HepG2 (cell line): ENCODE measurements around the gene ABCB8. TPM values are rescaled to one million over a fixed set of nuclear protein-coding genes. Genes with fewer than 3 reads are reported as not detected.

Experiments
- ARNT ChIP-seq: fragments of 450-650 bp; IDR thresholded peaks from 2 replicates; pipeline ENCODE4 v1.6.1; 2017
- GABPB1 ChIP-seq: IDR thresholded peaks from 2 replicates; pipeline ENCODE4 v1.6.1; 2016; ENCODE audit warnings: mild to moderate bottlenecking, missing genetic modification reagents, moderate library complexity, missing compliant biosample characterization
- GLI4 ChIP-seq: sonication (generic); formaldehyde crosslinking; IDR thresholded peaks from 2 replicates; pipeline ENCODE4 v1.5.1; 2020; ENCODE audit warnings: missing genetic modification reagents, mild to moderate bottlenecking, moderate library complexity, borderline replicate concordance
- KDM5B ChIP-seq: sonication (generic); formaldehyde crosslinking; IDR thresholded peaks from 2 replicates; pipeline ENCODE4 v1.4.0; 2020; ENCODE audit warnings: missing genetic modification reagents, mild to moderate bottlenecking, borderline replicate concordance
- NR2C2 ChIP-seq: sonication (generic); formaldehyde crosslinking; IDR thresholded peaks from 2 replicates; pipeline ENCODE4 v1.4.0; 2020; ENCODE audit warnings: missing genetic modification reagents, mild to moderate bottlenecking, moderate library complexity, borderline replicate concordance
- SAP130 ChIP-seq: IDR thresholded peaks from 2 replicates; pipeline ENCODE4 v1.6.1; 2016; ENCODE audit warnings: low read depth
- SCMH1 ChIP-seq: sonication (generic); formaldehyde crosslinking; IDR thresholded peaks from 2 replicates; pipeline ENCODE4 v1.9.0; 2021; ENCODE audit warnings: missing genetic modification reagents, mild to moderate bottlenecking, borderline replicate concordance
- ZMYM2 ChIP-seq: sonication (generic); formaldehyde crosslinking; IDR thresholded peaks from 2 replicates; pipeline ENCODE4 v1.8.0; 2022; ENCODE audit warnings: mild to moderate bottlenecking, missing genetic modification reagents
- ZNF230 ChIP-seq: sonication (generic); formaldehyde crosslinking; IDR thresholded peaks from 2 replicates; pipeline ENCODE4 v1.4.0; 2020; ENCODE audit warnings: mild to moderate bottlenecking, missing genetic modification reagents
- ZNF251 ChIP-seq: sonication (generic); formaldehyde crosslinking; IDR thresholded peaks from 2 replicates; pipeline ENCODE4 v1.9.0; 2021; ENCODE audit warnings: mild to moderate bottlenecking, missing genetic modification reagents
- ZNF367 ChIP-seq: sonication (generic); formaldehyde crosslinking; IDR thresholded peaks from 2 replicates; pipeline ENCODE4 v1.4.0; 2020; ENCODE audit warnings: missing genetic modification reagents, borderline replicate concordance
- ZNF530 ChIP-seq: sonication (generic); formaldehyde crosslinking; IDR thresholded peaks from 2 replicates; pipeline ENCODE4 v1.5.0; 2020; ENCODE audit warnings: low read depth, mild to moderate bottlenecking, missing genetic modification reagents
- ZNF577 ChIP-seq: sonication (generic); formaldehyde crosslinking; IDR thresholded peaks from 2 replicates; pipeline ENCODE4 v1.4.0; 2020; ENCODE audit warnings: mild to moderate bottlenecking, low read depth, missing genetic modification reagents, borderline replicate concordance
- ZNF678 ChIP-seq: sonication (generic); formaldehyde crosslinking; IDR thresholded peaks from 2 replicates; pipeline ENCODE4 v1.4.0; 2020; ENCODE audit warnings: mild to moderate bottlenecking, missing genetic modification reagents
- ZNF772 ChIP-seq: sonication (generic); formaldehyde crosslinking; IDR thresholded peaks from 2 replicates; pipeline ENCODE4 v1.5.0; 2020; ENCODE audit warnings: mild to moderate bottlenecking, missing genetic modification reagents
- ZNF83 ChIP-seq: sonication (generic); formaldehyde crosslinking; IDR thresholded peaks from 2 replicates; pipeline ENCODE4 v1.4.0; 2020; ENCODE audit warnings: missing genetic modification reagents, mild to moderate bottlenecking, borderline replicate concordance
- ZSCAN25 ChIP-seq: sonication (generic); formaldehyde crosslinking; IDR thresholded peaks from 2 replicates; pipeline ENCODE4 v1.8.0; 2022; ENCODE audit warnings: mild to moderate bottlenecking, missing genetic modification reagents
- polyA plus RNA-seq, 8 experiments: library from polyadenylated mRNA; depleted of rRNA in 3 of 8; stranded (reverse) in 7 of 8; unstranded in 1 of 8; fragments of >200 nt; fragmentation: Illumina TruSeq in 4 of 8; extraction: Trizol in 4 of 8; gene quantifications; 2 replicates each; pipeline versions ENCODE4 v1.2.1 to v1.2.3, GENCODE V29; 2011 to 2016; ENCODE audit warnings: low read depth in 4 of 8, missing spikeins in 1 of 8, mixed read lengths in 1 of 8; ENCODE audit not compliant: insufficient read depth in 1 of 8
- total RNA-seq, 5 experiments: library from RNA; depleted of rRNA; stranded (reverse); fragments of >200 nt; fragmentation: Illumina TruSeq; extraction: Trizol; gene quantifications; 2 replicates each; pipeline ENCODE4 v1.2.3, GENCODE V29; 2016; ENCODE audit warnings: low read depth in 1 of 5
- TF ChIP-seq, protein P1 (sequence below): conservative IDR thresholded peaks from 2 replicates; pipeline ENCODE4 v1.6.1; 2018; ENCODE audit warnings: missing genetic modification reagents
- TF ChIP-seq, protein P2 (sequence below): sonication (generic); formaldehyde crosslinking; IDR thresholded peaks from 2 replicates; pipeline ENCODE4 v1.4.0; 2020; ENCODE audit warnings: missing genetic modification reagents
- TF ChIP-seq, protein P3 (sequence below): sonication (generic); formaldehyde crosslinking; IDR thresholded peaks from 2 replicates; pipeline ENCODE4 v1.4.0; 2020; ENCODE audit warnings: missing genetic modification reagents

ABCB8 gene
- total and polyA plus RNA-seq, 2 of the 13 experiments (the other 11 are each of a cell fraction or from before 2014, with no cell fraction given), result 6.6 to 16.7 TPM

DNA sequence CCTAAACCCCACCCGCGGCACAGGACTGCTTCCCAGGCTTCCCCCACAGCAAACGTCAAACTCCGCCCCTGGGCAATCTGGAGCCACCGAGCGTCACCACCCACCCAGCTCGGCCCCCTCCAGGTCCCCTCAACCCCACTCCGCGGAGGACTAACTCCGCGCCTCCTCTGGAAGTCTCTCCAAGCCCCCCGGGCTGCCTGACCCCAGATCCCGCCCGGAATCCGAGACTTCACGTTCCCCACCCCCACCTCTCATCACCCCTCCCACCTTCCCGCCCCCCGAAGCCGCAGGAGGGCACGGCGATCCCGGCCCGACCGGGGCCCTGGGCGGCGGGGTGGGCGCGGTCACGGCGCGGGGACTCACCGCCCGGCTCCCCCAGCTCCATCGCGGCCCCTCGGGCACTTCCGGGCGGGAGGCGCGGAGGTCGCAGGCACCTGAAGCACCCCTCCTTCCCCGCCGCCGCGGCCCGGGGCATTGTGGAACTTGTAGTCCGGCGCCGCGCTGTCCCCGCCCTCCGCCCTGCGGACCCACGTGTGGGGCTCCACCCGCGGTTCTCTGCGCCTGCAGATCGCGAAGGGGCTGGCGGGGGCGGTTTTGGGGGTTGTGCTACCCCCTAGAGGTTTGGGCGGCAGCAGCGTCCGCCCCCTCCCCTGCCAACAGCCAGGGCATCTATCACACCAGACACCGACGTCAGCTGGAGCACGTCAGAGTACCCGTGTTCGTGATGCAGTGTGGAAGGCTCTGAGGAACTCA is 55.0 kb downstream of the ABCB8 start, which contains the start of gene TMUB1 (continued):
- TF ChIP-seq, protein P1, sequence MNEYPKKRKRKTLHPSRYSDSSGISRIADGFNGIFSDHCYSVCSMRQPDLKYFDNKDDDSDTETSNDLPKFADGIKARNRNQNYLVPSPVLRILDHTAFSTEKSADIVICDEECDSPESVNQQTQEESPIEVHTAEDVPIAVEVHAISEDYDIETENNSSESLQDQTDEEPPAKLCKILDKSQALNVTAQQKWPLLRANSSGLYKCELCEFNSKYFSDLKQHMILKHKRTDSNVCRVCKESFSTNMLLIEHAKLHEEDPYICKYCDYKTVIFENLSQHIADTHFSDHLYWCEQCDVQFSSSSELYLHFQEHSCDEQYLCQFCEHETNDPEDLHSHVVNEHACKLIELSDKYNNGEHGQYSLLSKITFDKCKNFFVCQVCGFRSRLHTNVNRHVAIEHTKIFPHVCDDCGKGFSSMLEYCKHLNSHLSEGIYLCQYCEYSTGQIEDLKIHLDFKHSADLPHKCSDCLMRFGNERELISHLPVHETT, result no peak; the same call in 1 of the 2 replicates
- TF ChIP-seq GABPB1 (CRISPR knock-in tag) (peak; percentile 93), ZNF251 (CRISPR knock-in tag) (no peak), ZNF678 (no peak), ARNT (no peak), KDM5B (CRISPR knock-in tag) (no peak), GLI4 (CRISPR knock-in tag) (0 out of 2 replicates have a peak, but pooled peaks have one; percentile 36), SCMH1 (CRISPR knock-in tag) (no peak), ZNF530 (CRISPR knock-in tag) (no peak), ZSCAN25 (peak; percentile 92), NR2C2 (CRISPR knock-in tag) (peak; percentile 85), ZNF772 (CRISPR knock-in tag) (peak; percentile 78), ZNF367 (CRISPR knock-in tag) (no peak), ZNF83 (CRISPR knock-in tag) (peak; percentile 62; the same call in 1 of the 2 replicates), SAP130 (CRISPR knock-in tag) (no peak; the same call in 1 of the 2 replicates), ZNF577 (no peak), ZMYM2 (CRISPR knock-in tag) (no peak), ZNF230 (no peak)
- TF ChIP-seq, protein P2, sequence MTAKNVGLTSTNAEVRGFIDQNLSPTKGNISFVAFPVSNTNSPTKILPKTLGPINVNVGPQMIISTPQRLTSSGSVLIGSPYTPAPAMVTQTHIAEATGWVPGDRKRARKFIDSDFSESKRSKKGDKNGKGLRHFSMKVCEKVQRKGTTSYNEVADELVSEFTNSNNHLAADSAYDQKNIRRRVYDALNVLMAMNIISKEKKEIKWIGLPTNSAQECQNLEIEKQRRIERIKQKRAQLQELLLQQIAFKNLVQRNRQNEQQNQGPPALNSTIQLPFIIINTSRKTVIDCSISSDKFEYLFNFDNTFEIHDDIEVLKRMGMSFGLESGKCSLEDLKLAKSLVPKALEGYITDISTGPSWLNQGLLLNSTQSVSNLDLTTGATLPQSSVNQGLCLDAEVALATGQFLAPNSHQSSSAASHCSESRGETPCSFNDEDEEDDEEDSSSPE (CRISPR knock-in tag), result peak; percentile 55; the same call in 1 of the 2 replicates
- TF ChIP-seq, protein P3, sequence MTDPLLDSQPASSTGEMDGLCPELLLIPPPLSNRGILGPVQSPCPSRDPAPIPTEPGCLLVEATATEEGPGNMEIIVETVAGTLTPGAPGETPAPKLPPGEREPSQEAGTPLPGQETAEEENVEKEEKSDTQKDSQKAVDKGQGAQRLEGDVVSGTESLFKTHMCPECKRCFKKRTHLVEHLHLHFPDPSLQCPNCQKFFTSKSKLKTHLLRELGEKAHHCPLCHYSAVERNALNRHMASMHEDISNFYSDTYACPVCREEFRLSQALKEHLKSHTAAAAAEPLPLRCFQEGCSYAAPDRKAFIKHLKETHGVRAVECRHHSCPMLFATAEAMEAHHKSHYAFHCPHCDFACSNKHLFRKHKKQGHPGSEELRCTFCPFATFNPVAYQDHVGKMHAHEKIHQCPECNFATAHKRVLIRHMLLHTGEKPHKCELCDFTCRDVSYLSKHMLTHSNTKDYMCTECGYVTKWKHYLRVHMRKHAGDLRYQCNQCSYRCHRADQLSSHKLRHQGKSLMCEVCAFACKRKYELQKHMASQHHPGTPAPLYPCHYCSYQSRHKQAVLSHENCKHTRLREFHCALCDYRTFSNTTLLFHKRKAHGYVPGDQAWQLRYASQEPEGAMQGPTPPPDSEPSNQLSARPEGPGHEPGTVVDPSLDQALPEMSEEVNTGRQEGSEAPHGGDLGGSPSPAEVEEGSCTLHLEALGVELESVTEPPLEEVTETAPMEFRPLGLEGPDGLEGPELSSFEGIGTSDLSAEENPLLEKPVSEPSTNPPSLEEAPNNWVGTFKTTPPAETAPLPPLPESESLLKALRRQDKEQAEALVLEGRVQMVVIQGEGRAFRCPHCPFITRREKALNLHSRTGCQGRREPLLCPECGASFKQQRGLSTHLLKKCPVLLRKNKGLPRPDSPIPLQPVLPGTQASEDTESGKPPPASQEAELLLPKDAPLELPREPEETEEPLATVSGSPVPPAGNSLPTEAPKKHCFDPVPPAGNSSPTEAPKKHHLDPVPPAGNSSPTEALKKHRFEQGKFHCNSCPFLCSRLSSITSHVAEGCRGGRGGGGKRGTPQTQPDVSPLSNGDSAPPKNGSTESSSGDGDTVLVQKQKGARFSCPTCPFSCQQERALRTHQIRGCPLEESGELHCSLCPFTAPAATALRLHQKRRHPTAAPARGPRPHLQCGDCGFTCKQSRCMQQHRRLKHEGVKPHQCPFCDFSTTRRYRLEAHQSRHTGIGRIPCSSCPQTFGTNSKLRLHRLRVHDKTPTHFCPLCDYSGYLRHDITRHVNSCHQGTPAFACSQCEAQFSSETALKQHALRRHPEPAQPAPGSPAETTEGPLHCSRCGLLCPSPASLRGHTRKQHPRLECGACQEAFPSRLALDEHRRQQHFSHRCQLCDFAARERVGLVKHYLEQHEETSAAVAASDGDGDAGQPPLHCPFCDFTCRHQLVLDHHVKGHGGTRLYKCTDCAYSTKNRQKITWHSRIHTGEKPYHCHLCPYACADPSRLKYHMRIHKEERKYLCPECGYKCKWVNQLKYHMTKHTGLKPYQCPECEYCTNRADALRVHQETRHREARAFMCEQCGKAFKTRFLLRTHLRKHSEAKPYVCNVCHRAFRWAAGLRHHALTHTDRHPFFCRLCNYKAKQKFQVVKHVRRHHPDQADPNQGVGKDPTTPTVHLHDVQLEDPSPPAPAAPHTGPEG (CRISPR knock-in tag), result no peak
